ENCODE measurements around the gene PLA2G2A. TPM values are rescaled to one million over a fixed set of nuclear protein-coding genes. Genes with fewer than 3 reads are reported as not detected.

Gene PLA2G2A
- polyA plus RNA-seq, 1 donor (not counting 4 experiments of a cell fraction or from before 2014, with no cell fraction given) = 0.08 TPM

- dilution Hi-C loops (cut with MboI; ENCODE audit: extremely low pct_ligation_motif_present, low sequenced_read_pairs) = no loop called here
- H3K4me3 ChIP-seq (ENCODE audit: control insufficient read depth in 2 of 3, extremely low read depth in 1 of 3, insufficient read depth in 2 of 3, low read depth in 1 of 3, low read length in 3 of 3) = no peak overlapping the region
- H3K27me3 ChIP-seq (ENCODE audit: control insufficient read depth, extremely low read depth, insufficient read depth, low read length) = peaks cover 13% of the 10 kb centered on the region
Measured at GRCh38 chr1:19980314-19980713, 896 bp upstream of the PLA2G2A start.

DNA sequence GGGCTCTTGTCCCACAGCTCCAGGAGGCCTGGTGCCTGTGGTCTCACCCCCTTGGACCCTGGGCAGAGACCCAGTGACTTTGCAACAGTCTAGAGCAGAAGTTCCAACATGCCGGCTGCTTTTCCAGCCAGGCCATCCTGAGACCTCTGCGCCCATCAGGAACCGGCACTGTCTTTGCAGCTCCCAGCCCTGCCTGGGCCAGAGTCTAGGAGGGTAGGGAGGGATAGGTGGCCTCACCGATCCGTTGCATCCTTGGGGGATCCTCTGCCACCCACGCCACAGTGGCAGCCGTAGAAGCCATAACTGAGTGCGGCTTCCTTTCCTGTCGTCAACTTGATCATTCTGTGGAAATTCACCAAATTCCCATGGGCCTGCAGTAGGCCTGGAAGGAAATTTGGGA lies 1.3 kb downstream of the PLA2G2A start:
- FAIRE-seq (no peak), DNase-seq (ENCODE audit: low read depth, low spot score) (no peak)
- Histone ChIP-seq H3K4me1 (ENCODE audit: control insufficient read depth, extremely low read depth, insufficient read depth, low read length) (peaks cover 5% of the 10 kb centered on the region), H4K20me1 (ENCODE audit: control insufficient read depth, extremely low read depth, insufficient read depth, low read length) (no peaks in the 10 kb centered on the region), H3K79me2 (ENCODE audit: control insufficient read depth, insufficient read depth, low read length) (no peaks in the 10 kb centered on the region), H3K27me3 (ENCODE audit: control insufficient read depth, extremely low read depth, insufficient read depth, low read length) (peaks cover 13% of the 10 kb centered on the region), H2AFZ (ENCODE audit: control insufficient read depth, low read length) (no peak overlapping the region), H3K4me3 (ENCODE audit: control insufficient read depth in 2 of 3, extremely low read depth in 1 of 3, insufficient read depth in 2 of 3, low read depth in 1 of 3, low read length in 3 of 3) (no peak overlapping the region), H3K36me3 (ENCODE audit: control insufficient read depth in 2 of 2, extremely low read depth in 1 of 2, insufficient read depth in 2 of 2, low read length in 2 of 2) (no peaks in the 10 kb centered on the region), H3K9me1 (ENCODE audit: control insufficient read depth, extremely low read depth, insufficient read depth, low read length) (no peaks in the 10 kb centered on the region), H3K9me3 (ENCODE audit: control insufficient read depth, low read depth, low read length) (no peaks in the 10 kb centered on the region), H3K9ac (ENCODE audit: control insufficient read depth, extremely low read depth, insufficient read depth, low read length) (no peak overlapping the region), H3K27ac (ENCODE audit: control insufficient read depth, insufficient read depth, low read length) (no peak overlapping the region), H3K4me2 (ENCODE audit: control insufficient read depth, extremely low read depth, insufficient read depth, low read depth, low read length) (no peak overlapping the region)
- dilution Hi-C loops (cut with MboI; ENCODE audit: extremely low pct_ligation_motif_present, low sequenced_read_pairs) = no loop called here
- no peak for TF ChIP-seq EZH2 (IDR thresholded peaks at IDR 0.05; ENCODE audit: low read length)
- TF ChIP-seq, protein P1, sequence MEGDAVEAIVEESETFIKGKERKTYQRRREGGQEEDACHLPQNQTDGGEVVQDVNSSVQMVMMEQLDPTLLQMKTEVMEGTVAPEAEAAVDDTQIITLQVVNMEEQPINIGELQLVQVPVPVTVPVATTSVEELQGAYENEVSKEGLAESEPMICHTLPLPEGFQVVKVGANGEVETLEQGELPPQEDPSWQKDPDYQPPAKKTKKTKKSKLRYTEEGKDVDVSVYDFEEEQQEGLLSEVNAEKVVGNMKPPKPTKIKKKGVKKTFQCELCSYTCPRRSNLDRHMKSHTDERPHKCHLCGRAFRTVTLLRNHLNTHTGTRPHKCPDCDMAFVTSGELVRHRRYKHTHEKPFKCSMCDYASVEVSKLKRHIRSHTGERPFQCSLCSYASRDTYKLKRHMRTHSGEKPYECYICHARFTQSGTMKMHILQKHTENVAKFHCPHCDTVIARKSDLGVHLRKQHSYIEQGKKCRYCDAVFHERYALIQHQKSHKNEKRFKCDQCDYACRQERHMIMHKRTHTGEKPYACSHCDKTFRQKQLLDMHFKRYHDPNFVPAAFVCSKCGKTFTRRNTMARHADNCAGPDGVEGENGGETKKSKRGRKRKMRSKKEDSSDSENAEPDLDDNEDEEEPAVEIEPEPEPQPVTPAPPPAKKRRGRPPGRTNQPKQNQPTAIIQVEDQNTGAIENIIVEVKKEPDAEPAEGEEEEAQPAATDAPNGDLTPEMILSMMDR (optimal IDR thresholded peaks at IDR 0.05 in 1 of 3, IDR thresholded peaks at IDR 0.05 in 1 of 3, conservative IDR thresholded peaks at IDR 0.05 in 1 of 3; ENCODE audit: extremely low read depth in 1 of 3, insufficient read depth in 2 of 3, low read length in 3 of 3) = no peak

More at GRCh38 chr1:19980314-19980713, 896 bp upstream of the PLA2G2A start:
- H3K36me3 ChIP-seq (ENCODE audit: control insufficient read depth in 2 of 2, extremely low read depth in 1 of 2, insufficient read depth in 2 of 2, low read length in 2 of 2) = no peaks in the 10 kb centered on the region
- TF ChIP-seq, protein P1 (optimal IDR thresholded peaks at IDR 0.05 in 1 of 3, IDR thresholded peaks at IDR 0.05 in 1 of 3, conservative IDR thresholded peaks at IDR 0.05 in 1 of 3; ENCODE audit: extremely low read depth in 1 of 3, insufficient read depth in 2 of 3, low read length in 3 of 3) = no peak
- no peak for TF ChIP-seq EZH2 (IDR thresholded peaks at IDR 0.05; ENCODE audit: low read length)
- no peak overlapping the region for H3K27ac ChIP-seq (ENCODE audit: control insufficient read depth, insufficient read depth, low read length)
- peaks cover under 1% of the 10 kb centered on the region for H3K4me1 ChIP-seq (ENCODE audit: control insufficient read depth, extremely low read depth, insufficient read depth, low read length)
- H3K79me2 ChIP-seq (ENCODE audit: control insufficient read depth, insufficient read depth, low read length) = no peaks in the 10 kb centered on the region
- H3K9me1 ChIP-seq (ENCODE audit: control insufficient read depth, extremely low read depth, insufficient read depth, low read length) = no peaks in the 10 kb centered on the region
- no peak overlapping the region for H3K4me2 ChIP-seq (ENCODE audit: control insufficient read depth, extremely low read depth, insufficient read depth, low read depth, low read length)
- DNase-seq (ENCODE audit: low read depth, low spot score) (no peak), FAIRE-seq (no peak)
- no peak overlapping the region for H2AFZ ChIP-seq (ENCODE audit: control insufficient read depth, low read length)
- H4K20me1 ChIP-seq (ENCODE audit: control insufficient read depth, extremely low read depth, insufficient read depth, low read length) = no peaks in the 10 kb centered on the region
- H3K9ac ChIP-seq (ENCODE audit: control insufficient read depth, extremely low read depth, insufficient read depth, low read length) = no peak overlapping the region
- H3K9me3 ChIP-seq (ENCODE audit: control insufficient read depth, low read depth, low read length) = no peaks in the 10 kb centered on the region
